Measurements from ENCODE around the gene OR13C9. TPM values are rescaled to one million over a fixed set of nuclear protein-coding genes. Genes with fewer than 3 reads are reported as not detected.
"Not testable (repeated sequence)": the region's sequence is repeated elsewhere in the genome, so short reads cannot be mapped to it uniquely, and the experiment has no call there.

The OR13C9 gene
- total RNA-seq, 1 donor from 2014 or later, result not detected

GRCh38 chr9:104611213-104611612 is 6.8 kb downstream of the OR13C9 start:
- TF ChIP-seq CTCF (IDR thresholded peaks at IDR 0.05; ENCODE audit: insufficient read depth, low read length, poor library complexity, severe bottlenecking), result no peak
- Histone ChIP-seq H3K4me3 (ENCODE audit: low read depth, low read length) (no peak overlapping the region), H3K27me3 (ENCODE audit: control insufficient read depth, insufficient read depth, low read length) (no peaks in the 10 kb centered on the region), H3K36me3 (ENCODE audit: control insufficient read depth, insufficient read depth, low read length) (no peaks in the 10 kb centered on the region)
- no peak for DNase-seq (ENCODE audit: low read depth)

GRCh38 chr9:104608336-104608735 is 9.7 kb downstream of the OR13C9 start:
- DNase-seq (ENCODE audit: low read depth), result no peak
- no peaks in the 10 kb centered on the region for H3K27me3 ChIP-seq (ENCODE audit: control insufficient read depth, insufficient read depth, low read length)
- H3K4me3 ChIP-seq (ENCODE audit: low read depth, low read length), result no peak overlapping the region
- no peaks in the 10 kb centered on the region for H3K36me3 ChIP-seq (ENCODE audit: control insufficient read depth, insufficient read depth, low read length)
- peak; percentile 19 for TF ChIP-seq CTCF (IDR thresholded peaks at IDR 0.05; ENCODE audit: insufficient read depth, low read length, poor library complexity, severe bottlenecking)

- Histone ChIP-seq H3K36me3 (ENCODE audit: control insufficient read depth, insufficient read depth, low read length) (no peaks in the 10 kb centered on the region), H3K4me3 (ENCODE audit: low read depth, low read length) (no peak overlapping the region), H3K27me3 (ENCODE audit: control insufficient read depth, insufficient read depth, low read length) (no peaks in the 10 kb centered on the region)
- no peak for DNase-seq (ENCODE audit: low read depth)
- no peak for TF ChIP-seq CTCF (IDR thresholded peaks at IDR 0.05; ENCODE audit: insufficient read depth, low read length, poor library complexity, severe bottlenecking)
Observed at GRCh38 chr9:104606152-104606551, 11.9 kb downstream of the OR13C9 start.

GRCh38 chr9:104605527-104605926 is 12.5 kb downstream of the OR13C9 start, which contains the start of gene OR13C2:
Gene OR13C2, minus strand, starts transcription at chr9:104605627. Its CDS starts 0 bp downstream, at chr9:104605627.
- H3K36me3 ChIP-seq (ENCODE audit: control insufficient read depth, insufficient read depth, low read length); H3K4me3 ChIP-seq (ENCODE audit: low read depth, low read length); H3K27me3 ChIP-seq (ENCODE audit: control insufficient read depth, insufficient read depth, low read length); DNase-seq (ENCODE audit: low read depth): not testable (repeated sequence)

- Histone ChIP-seq H3K27me3 (ENCODE audit: control insufficient read depth, insufficient read depth, low read length) (no peaks in the 10 kb centered on the region), H3K4me3 (ENCODE audit: low read depth, low read length) (no peak overlapping the region), H3K36me3 (ENCODE audit: control insufficient read depth, insufficient read depth, low read length) (no peaks in the 10 kb centered on the region)
- no peak for TF ChIP-seq CTCF (IDR thresholded peaks at IDR 0.05; ENCODE audit: insufficient read depth, low read length, poor library complexity, severe bottlenecking)
- DNase-seq (ENCODE audit: low read depth), result no peak
Observed at GRCh38 chr9:104604801-104605200, 13.2 kb downstream of the OR13C9 start.

- not testable (repeated sequence) for DNase-seq (ENCODE audit: low read depth); H3K27me3 ChIP-seq (ENCODE audit: control insufficient read depth, insufficient read depth, low read length); H3K4me3 ChIP-seq (ENCODE audit: low read depth, low read length); H3K36me3 ChIP-seq (ENCODE audit: control insufficient read depth, insufficient read depth, low read length)
Observed at GRCh38 chr9:104599313-104599712, 18.7 kb downstream of the OR13C9 start, which contains the start of gene OR13C5. Gene OR13C5, minus strand, starts transcription at chr9:104599413. Its CDS starts 0 bp downstream, at chr9:104599413.

- not testable (repeated sequence) for H3K4me3 ChIP-seq (ENCODE audit: low read depth, low read length); H3K27me3 ChIP-seq (ENCODE audit: control insufficient read depth, insufficient read depth, low read length); DNase-seq (ENCODE audit: low read depth); H3K36me3 ChIP-seq (ENCODE audit: control insufficient read depth, insufficient read depth, low read length)
Observed at GRCh38 chr9:104598749-104599148, 19.3 kb downstream of the OR13C9 start.

Data from kidney epithelial cell (primary cell).